Astrocyte of the spinal cord (primary cell): ENCODE results near the gene CCN5.

Experiments used
- DNase-seq: peaks from one replicate; pipeline ENCODE4 v3.0.0; 2011; ENCODE audit warnings: low read depth, low spot score
- H3K4me3 ChIP-seq: 2 replicates; pipeline ENCODE4 v1.5.1; 2011; ENCODE audit warnings: low read depth, mild to moderate bottlenecking, low read length, moderate library complexity
- in situ Hi-C: cut with HindIII; loops from 2 replicates; pipeline ENCODE4 v1.10.0; 2017; ENCODE audit warnings: low sequenced_read_pairs
- TF ChIP-seq, protein P1 (sequence below): IDR thresholded peaks from 2 replicates; pipeline ENCODE4 v1.5.1; 2012; ENCODE audit warnings: low read depth, mild to moderate bottlenecking, low read length, inconsistent platforms

The CCN5 gene

DNA sequence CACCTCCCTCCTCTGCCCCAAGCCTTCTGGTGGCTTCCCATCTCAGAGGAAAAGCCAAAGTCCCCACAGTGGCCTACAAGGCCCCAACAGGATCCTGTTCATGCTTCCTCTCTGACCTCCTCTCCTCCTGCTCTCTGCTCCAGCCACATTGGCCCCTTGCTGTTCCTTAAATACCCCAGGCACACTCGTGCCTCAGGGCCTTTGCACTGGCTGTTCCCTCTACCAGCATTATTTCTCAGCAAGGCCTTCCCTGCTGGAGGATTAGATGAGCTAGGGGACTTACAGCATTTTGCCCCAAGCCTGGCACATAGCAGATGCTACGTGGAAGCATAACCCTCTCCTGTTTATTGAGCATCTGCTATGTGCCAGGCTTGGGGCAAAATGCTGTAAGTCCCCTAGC, 7.8 kb downstream of the CCN5 start:
- in situ Hi-C loops: no loop called here
- no peak overlapping the region for H3K4me3 ChIP-seq
- DNase-seq: no peak
- TF ChIP-seq, protein P1, sequence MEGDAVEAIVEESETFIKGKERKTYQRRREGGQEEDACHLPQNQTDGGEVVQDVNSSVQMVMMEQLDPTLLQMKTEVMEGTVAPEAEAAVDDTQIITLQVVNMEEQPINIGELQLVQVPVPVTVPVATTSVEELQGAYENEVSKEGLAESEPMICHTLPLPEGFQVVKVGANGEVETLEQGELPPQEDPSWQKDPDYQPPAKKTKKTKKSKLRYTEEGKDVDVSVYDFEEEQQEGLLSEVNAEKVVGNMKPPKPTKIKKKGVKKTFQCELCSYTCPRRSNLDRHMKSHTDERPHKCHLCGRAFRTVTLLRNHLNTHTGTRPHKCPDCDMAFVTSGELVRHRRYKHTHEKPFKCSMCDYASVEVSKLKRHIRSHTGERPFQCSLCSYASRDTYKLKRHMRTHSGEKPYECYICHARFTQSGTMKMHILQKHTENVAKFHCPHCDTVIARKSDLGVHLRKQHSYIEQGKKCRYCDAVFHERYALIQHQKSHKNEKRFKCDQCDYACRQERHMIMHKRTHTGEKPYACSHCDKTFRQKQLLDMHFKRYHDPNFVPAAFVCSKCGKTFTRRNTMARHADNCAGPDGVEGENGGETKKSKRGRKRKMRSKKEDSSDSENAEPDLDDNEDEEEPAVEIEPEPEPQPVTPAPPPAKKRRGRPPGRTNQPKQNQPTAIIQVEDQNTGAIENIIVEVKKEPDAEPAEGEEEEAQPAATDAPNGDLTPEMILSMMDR: no peak

DNA sequence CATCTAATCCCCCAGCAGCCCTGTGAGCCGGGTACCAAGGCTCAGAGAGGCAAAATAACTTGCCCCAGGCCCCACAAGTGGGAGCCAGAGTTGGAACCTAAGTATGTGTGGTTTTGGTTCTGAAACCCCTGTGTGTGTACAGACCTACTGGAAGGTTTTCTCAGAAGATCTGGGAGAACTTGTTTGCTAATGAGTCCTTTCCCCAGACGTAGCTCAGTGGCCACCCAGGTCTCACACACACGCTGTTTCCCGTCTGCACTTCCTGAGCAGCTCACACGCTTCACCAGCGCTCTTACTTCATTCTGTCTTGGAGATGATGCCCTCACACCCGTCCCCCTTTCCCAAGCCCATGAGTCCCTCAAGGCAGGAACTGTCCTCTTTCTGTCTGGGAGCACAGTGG, 8.2 kb downstream of the CCN5 start:
- in situ Hi-C loops: no loop called here

DNA sequence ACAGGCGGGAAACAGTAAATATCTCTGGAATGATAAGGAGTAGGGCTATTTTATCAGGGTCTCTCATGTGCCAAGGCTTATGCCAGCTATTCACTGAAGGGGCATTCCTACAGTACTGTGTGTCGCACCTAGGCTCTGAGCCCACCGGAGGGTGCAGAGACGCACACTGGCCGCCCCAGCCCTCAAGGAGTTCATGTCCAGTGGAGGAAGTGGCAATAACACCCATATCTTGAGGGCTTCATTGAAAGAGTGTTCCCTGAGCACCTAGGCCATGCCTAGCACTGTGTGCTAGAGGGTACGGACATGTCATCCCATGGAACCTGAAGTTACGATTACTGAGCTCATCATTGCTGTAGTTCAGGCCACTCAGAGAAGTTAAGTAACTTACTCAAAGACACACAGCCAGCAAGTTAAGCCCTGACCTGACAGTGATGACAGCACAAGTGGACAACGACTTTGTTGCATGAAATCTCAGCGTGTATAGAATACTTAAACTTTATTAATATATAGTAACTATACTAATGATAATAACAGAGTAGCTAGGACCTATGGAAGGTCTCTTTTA, 8.7 kb downstream of the CCN5 start:
- TF ChIP-seq, protein P1: no peak
- in situ Hi-C loops: no loop called here
- no peak overlapping the region for H3K4me3 ChIP-seq
- DNase-seq: no peak

More for the DNA sequence above, 8.2 kb downstream of the CCN5 start:
- TF ChIP-seq, protein P1: no peak
- DNase-seq: no peak
- H3K4me3 ChIP-seq: no peak overlapping the region

DNA sequence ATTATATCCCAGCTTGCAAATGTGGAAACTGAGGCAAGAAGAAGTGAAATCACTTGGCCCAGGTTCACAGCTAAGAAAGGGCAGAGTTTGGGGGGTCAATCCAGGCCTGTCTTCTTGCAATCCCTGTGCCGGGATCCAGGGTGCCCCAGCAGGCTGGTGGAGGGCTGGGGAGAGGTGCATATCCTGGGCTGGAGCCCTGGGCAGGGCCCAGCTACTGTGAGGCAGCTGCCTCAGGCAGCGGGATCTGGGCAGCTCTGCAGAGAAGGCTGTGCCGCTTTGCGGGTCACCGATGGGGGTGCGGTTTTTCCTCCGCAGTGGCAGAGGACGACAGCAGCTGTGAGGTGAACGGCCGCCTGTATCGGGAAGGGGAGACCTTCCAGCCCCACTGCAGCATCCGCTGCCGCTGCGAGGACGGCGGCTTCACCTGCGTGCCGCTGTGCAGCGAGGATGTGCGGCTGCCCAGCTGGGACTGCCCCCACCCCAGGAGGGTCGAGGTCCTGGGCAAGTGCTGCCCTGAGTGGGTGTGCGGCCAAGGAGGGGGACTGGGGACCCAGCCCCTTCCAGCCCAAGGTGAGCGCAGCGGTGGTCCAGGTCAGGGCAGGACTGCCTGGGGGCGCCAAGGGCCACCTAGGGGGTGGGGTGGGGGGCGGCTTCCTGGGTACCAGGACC, 9.4 kb downstream of the CCN5 start:
- TF ChIP-seq, protein P1: no peak
- in situ Hi-C loops: no loop called here
- no peak overlapping the region for H3K4me3 ChIP-seq
- no peak for DNase-seq

DNA sequence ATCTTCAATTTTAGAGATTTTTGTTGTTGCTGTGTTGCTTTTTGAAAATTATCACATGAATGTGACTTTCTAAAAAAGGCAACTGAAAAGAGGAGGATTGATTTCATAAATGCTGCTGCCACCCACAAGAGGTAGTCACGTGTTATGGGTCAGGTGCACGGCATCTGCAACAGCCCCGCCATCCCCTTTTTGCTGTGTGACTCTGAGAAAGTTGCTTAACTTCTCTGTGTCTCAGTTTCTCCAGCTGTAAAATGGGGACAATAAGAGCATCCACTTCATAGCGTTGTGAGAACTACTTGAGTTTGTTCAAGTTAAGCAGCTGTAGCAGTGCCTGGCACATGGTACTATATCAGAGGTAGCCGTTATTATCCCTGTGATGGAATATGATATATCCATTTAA, 10.7 kb downstream of the CCN5 start:
- no peak overlapping the region for H3K4me3 ChIP-seq
- in situ Hi-C loops: no loop called here
- no peak for DNase-seq
- TF ChIP-seq, protein P1: no peak

DNA sequence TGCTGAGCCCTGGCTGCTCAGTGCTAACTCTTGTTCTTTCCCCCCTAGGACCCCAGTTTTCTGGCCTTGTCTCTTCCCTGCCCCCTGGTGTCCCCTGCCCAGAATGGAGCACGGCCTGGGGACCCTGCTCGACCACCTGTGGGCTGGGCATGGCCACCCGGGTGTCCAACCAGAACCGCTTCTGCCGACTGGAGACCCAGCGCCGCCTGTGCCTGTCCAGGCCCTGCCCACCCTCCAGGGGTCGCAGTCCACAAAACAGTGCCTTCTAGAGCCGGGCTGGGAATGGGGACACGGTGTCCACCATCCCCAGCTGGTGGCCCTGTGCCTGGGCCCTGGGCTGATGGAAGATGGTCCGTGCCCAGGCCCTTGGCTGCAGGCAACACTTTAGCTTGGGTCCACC, 11.9 kb downstream of the CCN5 start:
- in situ Hi-C loops: no loop called here
- no peak for DNase-seq
- no peak overlapping the region for H3K4me3 ChIP-seq
- TF ChIP-seq, protein P1: no peak
